Activated naive CD4-positive, alpha-beta T cell treated with anti-CD3 and anti-CD28 coated beads, Interleukin-2, amount 50 U/mL, for 16 hours (primary cell): ENCODE results near the gene KRTAP26-1.

Experiments used
- DNase-seq: peaks from one replicate; pipeline ENCODE4 v3.0.0-alpha.2; 2020

Gene KRTAP26-1, protein sequence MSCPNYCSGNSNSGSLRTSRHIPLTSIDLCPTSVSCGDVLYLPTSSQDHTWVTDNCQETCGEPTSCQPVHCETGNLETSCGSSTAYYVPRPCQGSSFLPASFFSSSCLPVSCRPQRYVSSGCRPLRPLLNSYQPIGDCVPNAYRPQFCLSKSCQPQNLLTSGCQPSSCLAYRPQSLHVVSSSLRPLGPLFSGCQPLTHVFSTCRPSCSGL

GRCh38 chr21:30320215-30320614, at the start of gene KRTAP26-1:
Gene KRTAP26-1 (minus strand): TSS chr21:30320315. CDS start chr21:30320035, 280 bp downstream.
- DNase-seq, result no peak

GRCh38 chr21:30355906-30356305, 35.8 kb upstream of the KRTAP26-1 start:
- no peak for DNase-seq

GRCh38 chr21:30354308-30355005, 34.3 kb upstream of the KRTAP26-1 start:
- no peak for DNase-seq

GRCh38 chr21:30351534-30351933, 31.4 kb upstream of the KRTAP26-1 start:
- DNase-seq, result no peak

DNA sequence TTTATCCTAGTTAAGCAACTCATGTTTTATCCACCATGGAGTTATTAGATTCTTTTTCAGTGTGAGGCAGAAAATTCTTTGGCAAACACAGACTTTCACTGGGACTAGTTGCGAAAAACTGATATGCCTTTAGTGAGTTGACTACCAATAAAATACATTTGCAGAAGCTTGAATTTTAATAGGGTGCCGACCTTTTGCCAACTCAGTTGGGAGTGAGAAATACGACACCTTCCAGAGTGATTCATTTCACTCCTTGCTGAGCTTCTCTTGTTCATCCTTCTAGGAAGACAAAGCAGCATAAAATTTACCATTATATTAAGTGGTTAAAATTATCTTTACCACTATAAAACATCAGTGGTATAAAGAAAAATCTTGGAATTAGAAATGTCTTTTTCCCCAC, 29.5 kb upstream of the KRTAP26-1 start:
- DNase-seq, result no peak

GRCh38 chr21:30348506-30348905, 28.4 kb upstream of the KRTAP26-1 start, which contains the start of gene KRTAP23-1:
Gene KRTAP23-1 (minus strand): TSS chr21:30348606. CDS start chr21:30348606, 0 bp downstream.
- DNase-seq, result no peak

DNA sequence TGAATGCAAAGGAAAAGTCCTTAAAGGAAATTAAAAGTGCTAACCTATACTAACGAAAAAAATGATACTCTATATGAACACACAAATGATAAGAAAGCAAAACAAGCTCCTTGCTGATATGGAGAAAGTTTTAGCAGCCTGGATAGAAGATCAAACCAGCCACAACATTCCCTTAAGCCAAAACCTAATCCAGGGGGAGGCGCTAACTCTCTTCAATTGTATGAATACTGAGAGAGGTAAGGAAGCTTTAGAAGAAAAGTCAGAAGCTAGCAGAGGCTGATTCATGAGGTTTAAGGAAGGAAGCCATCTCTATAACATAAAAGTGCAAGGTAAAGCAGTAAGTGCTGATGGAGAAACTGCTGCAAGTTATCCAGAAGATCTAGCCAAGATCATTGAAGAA, 24.9 kb upstream of the KRTAP26-1 start:
- DNase-seq, result no peak

DNA sequence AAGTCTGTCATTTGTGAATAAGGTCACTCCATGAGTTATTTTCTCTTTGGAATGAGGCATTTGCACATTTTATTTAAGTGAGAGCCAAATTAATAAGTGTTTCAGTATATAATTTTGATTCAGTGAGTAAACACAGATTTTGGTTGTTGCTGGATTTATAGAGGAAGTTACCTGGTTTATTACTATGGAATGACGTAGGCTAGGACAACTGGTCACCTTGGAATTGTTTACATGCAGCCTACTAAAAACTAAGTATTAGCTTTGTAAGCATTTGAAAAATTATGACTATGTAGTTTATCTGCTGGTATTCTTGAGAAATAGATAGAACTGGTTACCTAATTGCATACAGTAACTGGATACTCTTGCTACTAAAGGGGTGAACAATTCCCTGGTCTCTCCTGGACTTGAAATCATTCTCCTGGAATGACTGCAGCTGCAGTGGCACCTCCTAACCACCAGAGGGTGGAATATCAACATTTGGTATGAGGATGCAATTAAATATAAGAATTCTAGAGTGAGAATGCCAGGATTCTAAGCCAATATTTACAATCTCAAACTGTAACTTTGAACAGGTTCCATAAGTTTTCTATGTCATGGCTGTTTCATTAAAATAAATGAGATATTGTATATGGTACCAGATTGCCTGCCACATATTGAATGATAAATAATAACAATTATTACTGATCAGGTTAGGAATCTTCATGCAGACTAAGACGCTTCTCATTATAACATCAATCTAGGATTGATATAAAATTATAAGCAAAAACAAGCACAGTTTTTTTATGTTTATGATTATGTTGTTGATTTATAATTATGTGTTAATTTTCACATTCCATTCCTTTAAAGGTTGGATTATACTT, 20.8 kb upstream of the KRTAP26-1 start:
- peak; percentile 37 for DNase-seq

- no peak for DNase-seq
Observed at GRCh38 chr21:30338717-30339116, 18.6 kb upstream of the KRTAP26-1 start.

DNA sequence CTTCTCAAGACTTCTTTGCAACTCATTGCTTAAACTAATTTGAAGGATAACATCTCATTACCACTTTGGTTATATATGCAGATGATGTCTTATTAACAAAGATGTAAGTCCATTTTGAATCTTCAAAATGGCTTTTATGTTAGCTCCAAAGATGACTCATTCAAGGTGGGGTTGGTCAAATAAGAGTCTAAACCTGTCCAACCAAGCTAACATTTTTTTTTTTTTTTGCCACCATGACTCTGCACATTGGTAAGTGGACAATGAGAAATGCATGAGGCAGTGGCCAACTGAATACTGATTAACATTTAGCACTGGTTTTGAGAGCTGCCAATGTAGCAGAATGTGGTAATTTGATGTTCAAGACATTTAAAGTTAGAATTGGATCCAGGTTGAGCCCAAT, 17.7 kb upstream of the KRTAP26-1 start:
- no peak for DNase-seq

DNA sequence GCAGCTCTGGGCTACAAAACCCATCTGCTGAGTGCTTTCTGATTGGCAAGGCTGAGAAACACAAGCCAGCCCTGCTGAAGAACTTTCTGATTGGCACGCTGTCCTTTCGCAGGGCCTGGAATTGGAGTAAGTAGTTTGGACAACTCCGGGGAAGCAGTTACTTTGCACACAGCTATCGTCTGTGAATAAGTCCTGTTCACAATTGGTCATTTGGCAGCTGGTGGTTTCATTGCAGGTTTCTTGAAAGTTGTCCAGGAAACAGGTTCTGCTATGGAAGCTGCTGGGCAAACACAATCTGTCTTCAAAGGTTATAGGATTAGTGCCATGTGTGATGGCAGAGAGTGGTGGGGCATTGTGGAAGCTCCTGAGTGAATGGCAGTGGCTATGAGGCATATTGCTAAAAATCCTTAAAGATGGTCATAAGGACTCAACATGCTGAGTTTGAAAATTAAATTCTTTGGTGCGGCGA, 17.2 kb upstream of the KRTAP26-1 start, which contains the start of gene KRTAP27-1:
Gene KRTAP27-1 (minus strand): TSS at position 419 of the 469 bp plus-strand sequence. CDS start 26 bp downstream, at position 393.
- no peak for DNase-seq

DNA sequence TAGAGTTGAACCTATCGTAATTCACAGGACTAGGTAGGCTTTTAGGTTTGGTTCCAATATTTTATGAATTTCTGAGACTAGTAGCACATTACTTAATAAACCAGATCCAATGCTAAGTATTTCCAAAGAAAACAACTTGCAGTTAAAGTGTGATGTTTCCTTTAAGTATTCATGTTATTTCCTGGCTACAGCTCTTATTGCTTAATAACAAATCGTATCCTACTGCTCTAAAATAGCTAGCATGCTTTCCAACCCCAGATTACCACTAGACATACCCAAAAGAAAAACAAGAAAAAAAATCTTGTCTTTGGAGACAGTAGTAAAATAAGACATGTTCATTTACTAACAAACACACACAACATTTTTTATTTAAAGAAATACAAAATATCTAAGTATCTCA, 16.5 kb upstream of the KRTAP26-1 start:
- no peak for DNase-seq

DNA sequence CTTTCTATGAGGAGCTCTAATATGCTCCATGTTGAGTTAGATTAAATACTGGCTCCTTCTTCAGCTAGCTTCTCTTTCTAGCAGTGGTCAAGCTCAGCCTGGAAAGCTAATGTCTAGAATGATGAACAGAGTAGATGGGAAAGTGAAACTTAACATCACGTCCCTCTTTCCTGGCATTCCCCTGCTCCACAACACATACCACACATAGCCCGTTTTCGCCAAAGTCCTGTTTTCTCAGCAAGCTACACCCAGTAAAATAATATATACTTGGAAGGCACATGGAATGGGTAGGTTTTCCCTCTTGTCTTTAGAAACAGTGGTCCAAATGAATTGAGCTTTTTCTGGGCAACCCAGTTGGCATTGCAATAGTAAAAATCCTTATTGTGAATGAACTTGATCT, 13.6 kb upstream of the KRTAP26-1 start:
- DNase-seq, result no peak

DNA sequence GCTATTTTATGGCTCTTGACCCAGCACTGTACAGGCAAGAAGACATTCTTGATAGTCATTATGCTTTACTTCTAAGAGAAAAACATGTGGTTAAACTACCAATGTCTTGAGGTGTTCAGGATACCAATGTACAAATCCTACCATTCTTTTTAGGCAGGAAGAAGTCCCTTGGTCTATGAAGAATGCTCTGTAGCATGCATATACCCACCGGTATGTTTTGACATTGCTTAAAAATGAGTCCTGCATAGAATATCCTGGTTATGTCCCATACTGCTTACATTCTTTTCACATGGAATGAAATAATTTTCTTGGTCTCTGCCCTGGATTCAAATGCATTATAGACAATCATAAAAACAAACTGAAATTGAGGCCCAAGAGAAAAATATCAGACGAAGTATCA, 12.6 kb upstream of the KRTAP26-1 start:
- DNase-seq, result no peak

DNA sequence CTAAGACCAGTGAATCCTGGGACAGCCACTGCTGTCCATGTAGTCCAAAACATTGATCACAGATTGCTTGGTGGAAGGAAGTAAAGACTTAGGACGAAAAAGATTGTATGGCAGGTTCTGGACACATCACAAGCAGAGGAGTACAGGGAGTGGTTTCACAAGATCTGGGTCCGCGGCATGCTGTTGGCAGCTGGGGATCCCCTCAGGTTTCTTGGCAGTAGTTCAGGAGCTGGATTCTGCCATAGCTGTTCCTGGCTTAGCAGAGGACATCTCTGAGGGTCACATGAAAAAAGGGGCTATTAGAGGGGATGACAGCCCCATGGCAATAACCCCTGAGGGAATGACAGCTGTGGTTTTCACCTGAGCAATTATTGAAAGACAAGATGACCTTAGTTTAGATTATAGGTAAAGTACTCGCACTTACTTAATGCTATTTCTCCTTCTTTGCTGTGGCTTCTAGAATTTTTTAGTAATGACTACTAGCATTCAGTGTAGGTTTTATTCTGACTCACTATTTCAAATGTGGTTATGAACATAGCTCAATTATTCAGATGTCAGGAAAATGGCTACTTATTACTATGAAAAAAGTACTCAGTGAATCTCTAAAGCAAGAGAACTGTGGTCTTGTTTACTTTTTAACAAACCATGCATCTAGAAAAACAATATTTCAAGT, 9.2 kb upstream of the KRTAP26-1 start:
- DNase-seq, result no peak

DNA sequence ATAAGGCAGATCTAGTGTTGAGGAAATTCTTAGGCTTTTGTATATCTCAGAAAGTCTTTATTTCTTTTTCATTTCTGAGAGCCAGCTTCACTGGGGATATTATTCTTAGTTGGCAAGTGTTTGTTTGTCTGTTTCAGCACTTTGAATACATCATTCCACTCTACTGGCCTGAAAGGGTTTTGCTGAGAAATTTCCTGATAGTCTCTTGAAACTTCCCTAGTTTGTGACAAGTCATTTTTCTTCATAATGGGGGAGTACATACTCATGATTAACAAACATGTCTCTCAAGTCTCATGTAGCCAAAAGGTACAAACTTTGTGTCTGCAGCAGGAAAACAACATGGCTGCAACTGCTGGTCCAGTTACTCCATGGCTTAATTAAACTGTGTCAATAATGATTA, 6.3 kb upstream of the KRTAP26-1 start:
- no peak for DNase-seq

DNA sequence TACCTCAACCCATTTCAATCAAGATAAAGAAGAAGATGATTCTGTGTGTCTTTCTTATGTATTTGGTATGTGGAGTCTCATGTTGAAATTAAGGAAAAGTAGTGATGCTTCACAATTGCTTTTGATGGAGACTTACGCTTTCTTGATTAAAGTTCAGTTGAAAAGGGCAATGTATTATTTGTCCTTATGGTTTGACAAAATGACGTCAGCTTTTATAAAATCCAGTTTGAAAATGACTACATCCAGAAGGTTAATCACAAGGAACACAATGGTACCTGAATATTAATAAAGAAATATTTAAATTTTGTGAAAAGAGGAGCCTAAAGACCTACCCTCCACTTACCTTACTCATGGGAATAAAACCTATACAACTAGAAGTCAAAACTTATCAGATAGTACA, 4.4 kb downstream of the KRTAP26-1 start:
- no peak for DNase-seq

DNA sequence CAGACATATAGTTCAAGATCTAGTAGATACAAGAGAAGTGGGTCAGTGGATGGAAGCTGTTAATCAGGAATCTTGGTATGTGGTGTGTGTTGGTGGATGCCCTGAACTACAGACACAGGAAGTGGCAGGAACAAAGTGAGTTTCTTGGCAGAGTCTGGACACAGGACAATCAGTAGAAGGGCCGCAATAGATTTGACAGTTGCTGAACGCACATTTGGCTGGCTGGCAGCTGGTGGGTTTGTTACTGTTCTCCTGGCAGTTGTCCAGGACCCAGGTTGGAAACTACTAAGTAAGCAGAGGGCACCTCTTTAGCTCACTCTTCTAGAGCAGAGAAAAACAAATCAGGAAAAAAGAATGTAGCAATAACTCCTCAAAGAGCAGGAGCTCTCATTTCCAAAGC, 13.2 kb downstream of the KRTAP26-1 start:
- no peak for DNase-seq

DNA sequence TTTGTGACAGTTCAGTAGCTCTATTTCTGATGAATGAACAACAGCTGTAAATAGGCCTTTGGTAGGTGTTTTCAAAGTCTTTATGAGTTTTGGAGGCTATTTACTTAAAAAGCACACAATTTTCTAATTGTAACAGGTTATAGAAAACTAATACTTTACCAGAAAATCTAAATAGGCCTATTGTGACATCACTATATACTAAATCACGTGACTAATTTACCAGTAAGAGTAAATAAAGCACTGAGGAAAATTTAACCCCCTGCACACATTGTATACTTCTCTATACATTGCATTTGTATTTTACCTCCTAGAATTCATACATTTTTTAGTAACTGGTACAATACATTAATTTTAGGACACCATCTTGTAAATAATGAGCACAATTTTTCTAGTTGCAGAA, 15.0 kb downstream of the KRTAP26-1 start:
- no peak for DNase-seq

DNA sequence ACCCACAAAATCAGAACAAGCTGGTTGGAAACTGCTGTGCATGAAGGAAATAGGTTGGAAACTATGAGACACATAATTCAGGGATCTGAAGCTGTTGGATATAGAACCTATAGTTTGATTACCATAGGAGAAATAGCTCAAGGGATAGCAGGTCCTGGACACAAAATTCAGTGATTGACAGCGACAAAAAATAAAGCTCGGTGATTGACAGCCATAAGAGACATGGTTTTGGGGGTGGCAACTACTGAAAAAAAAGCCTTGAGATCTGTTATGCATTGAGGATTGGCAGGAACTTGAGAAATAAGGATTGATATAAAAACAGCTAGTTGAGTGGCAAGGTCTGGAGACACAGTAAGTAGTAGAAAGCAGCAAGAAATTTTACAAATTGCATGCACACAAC, 30.9 kb downstream of the KRTAP26-1 start, which contains the start of gene KRTAP25-1:
Gene KRTAP25-1 (minus strand): TSS at position 300 of the 400 bp plus-strand sequence. CDS start 24 bp downstream, at position 276.
- DNase-seq, result no peak

GRCh38 chr21:30282850-30283249, 37.3 kb downstream of the KRTAP26-1 start, which contains the start of gene KRTAP24-1:
Gene KRTAP24-1 (minus strand): TSS chr21:30282950. CDS start chr21:30282932, 18 bp downstream.
- no peak for DNase-seq

DNA sequence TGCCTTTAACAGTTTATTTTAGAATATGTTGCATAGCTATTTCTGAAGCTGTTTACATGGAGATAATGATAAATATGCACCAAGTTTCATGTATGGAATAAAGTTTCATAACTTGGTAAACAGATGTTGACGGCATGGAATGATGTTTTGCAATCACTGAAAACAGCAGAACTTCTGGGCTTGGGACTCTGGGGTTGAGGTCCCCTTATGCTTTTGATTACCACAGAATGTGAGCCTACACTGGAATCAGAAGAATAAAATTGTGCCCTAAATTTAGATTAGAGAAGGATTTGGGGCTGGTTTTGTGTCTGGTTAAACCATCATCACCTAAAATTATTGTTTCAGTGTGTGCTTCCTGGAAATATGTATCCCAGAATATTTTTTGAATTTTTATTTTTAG, 48.5 kb downstream of the KRTAP26-1 start:
- no peak for DNase-seq

- no peak for DNase-seq
Observed at GRCh38 chr21:30271156-30271555, 49.0 kb downstream of the KRTAP26-1 start.
